ENCODE results near the gene LRRC61.

DNA sequence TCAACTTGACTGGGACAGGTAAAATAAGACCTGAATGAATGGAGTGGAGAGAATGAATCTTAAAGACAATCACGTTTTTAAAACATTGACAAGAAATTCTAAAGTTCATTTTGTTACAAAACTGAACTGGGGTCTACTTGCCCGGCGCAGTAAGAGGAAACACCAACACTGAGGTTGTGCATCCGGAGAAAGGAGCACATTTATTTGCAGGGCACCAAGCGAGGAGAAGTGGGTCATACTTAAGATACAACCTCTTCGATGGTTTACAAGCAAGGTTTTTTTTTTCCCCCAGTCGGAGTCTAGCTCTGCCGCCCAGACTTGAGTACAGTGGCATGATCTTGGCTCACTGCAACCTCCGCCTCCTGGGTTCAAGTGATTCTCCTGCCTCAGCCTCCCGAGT is 42.0 kb downstream of the LRRC61 start:
- TF ChIP-seq, protein P1, sequence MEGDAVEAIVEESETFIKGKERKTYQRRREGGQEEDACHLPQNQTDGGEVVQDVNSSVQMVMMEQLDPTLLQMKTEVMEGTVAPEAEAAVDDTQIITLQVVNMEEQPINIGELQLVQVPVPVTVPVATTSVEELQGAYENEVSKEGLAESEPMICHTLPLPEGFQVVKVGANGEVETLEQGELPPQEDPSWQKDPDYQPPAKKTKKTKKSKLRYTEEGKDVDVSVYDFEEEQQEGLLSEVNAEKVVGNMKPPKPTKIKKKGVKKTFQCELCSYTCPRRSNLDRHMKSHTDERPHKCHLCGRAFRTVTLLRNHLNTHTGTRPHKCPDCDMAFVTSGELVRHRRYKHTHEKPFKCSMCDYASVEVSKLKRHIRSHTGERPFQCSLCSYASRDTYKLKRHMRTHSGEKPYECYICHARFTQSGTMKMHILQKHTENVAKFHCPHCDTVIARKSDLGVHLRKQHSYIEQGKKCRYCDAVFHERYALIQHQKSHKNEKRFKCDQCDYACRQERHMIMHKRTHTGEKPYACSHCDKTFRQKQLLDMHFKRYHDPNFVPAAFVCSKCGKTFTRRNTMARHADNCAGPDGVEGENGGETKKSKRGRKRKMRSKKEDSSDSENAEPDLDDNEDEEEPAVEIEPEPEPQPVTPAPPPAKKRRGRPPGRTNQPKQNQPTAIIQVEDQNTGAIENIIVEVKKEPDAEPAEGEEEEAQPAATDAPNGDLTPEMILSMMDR (IDR thresholded peaks at IDR 0.05), result no peak
- TF ChIP-seq POLR2A (IDR thresholded peaks at IDR 0.05), result no peak
